Endothelial cell of umbilical vein (primary cell): Measurements from ENCODE around the gene TOB2. TPM values are rescaled to one million over a fixed set of nuclear protein-coding genes. Genes with fewer than 3 reads are reported as not detected.

Experiments
- BruUV-seq: library from RNA; stranded (reverse); fragments of 400-500 nt; replicated peaks from 2 replicates; lab custom pipeline; 2021; lab: Mats Ljungman, UMichigan
- CTCF ChIA-PET: fragments of 300-600, 350-600 bp; sonication (Branson Sonifier 250); formaldehyde crosslinking; loops from one replicate; lab custom pipeline; 2021; ENCODE audit warnings: antibody characterized with exemption, inconsistent platforms; lab: Charles Lee
- POLR2A ChIA-PET: fragments of 300-600, 350-600 bp; sonication (Branson Sonifier 250); formaldehyde crosslinking; loops from one replicate; lab custom pipeline; 2021; ENCODE audit warnings: antibody characterized with exemption, inconsistent platforms; lab: Charles Lee
- DNase-seq: peaks from one replicate; pipeline ENCODE4 v3.0.0-alpha.2; 2011; ENCODE audit warnings: low read depth, low spot score
- FAIRE-seq: peaks from 2 replicates; lab custom pipeline; 2011; peaks lifted over from hg19 to GRCh38; lab: Jason Lieb, UNC
- H2AFZ ChIP-seq: 2 replicates; pipeline ENCODE4 v1.6.0; 2012; ENCODE audit warnings: low read depth, low read length, control low read depth, inconsistent platforms
- H3K27ac ChIP-seq: 2 replicates; pipeline ENCODE4 v1.5.1; 2011; ENCODE audit warnings: low read depth, mild to moderate bottlenecking, control low read depth, low read length, moderate library complexity; ENCODE audit not compliant: insufficient read depth
- H3K27me3 ChIP-seq, 2 experiments: 2 replicates each; pipeline versions ENCODE4 v1.6.0 to v1.6.1; 2011; ENCODE audit warnings: low read length in 2 of 2, mixed read lengths in 1 of 2; ENCODE audit not compliant: control insufficient read depth in 2 of 2, insufficient read depth in 2 of 2
- H3K36me3 ChIP-seq, 2 experiments: 2 replicates in 1 of 2; 3 replicates in 1 of 2; pipeline ENCODE4 v1.5.1; 2011; ENCODE audit warnings: low read length in 2 of 2, mild to moderate bottlenecking in 1 of 2, moderate library complexity in 1 of 2; ENCODE audit not compliant: control insufficient read depth in 2 of 2, insufficient read depth in 2 of 2; ENCODE audit errors: extremely low read depth in 1 of 2
- H3K4me1 ChIP-seq: 3 replicates; pipeline ENCODE4 v1.5.1; 2011; ENCODE audit warnings: mild to moderate bottlenecking, low read length; ENCODE audit not compliant: control insufficient read depth, insufficient read depth; ENCODE audit errors: extremely low read depth
- H3K4me2 ChIP-seq: 2 replicates; pipeline ENCODE4 v1.6.1; 2011; ENCODE audit warnings: low read length, control low read depth, mixed read lengths; ENCODE audit not compliant: insufficient read depth
- H3K4me3 ChIP-seq, 3 experiments: fragments of 200-600 bp in 1 of 3; sonication (generic), shearing (Covaris generic) in 1 of 3; replicated peaks in 1 of 3; 2 replicates each; pipeline ENCODE4 v1.5.1; 2011 to 2016; ENCODE audit warnings: control low read depth in 3 of 3, low read length in 3 of 3, mild to moderate bottlenecking in 2 of 3, inconsistent platforms in 1 of 3, low read depth in 1 of 3, moderate library complexity in 1 of 3; ENCODE audit not compliant: insufficient read depth in 1 of 3
- H3K79me2 ChIP-seq: 2 replicates; pipeline ENCODE4 v1.6.0; 2012; ENCODE audit warnings: low read length, inconsistent platforms; ENCODE audit not compliant: control insufficient read depth, insufficient read depth
- H3K9ac ChIP-seq: replicated peaks from 2 replicates; pipeline ENCODE3; 2011; ENCODE audit warnings: low read length, control low read depth; ENCODE audit not compliant: insufficient read depth; ENCODE audit errors: extremely low read depth
- H3K9me1 ChIP-seq: replicated peaks from 3 replicates; pipeline ENCODE4 v1.6.0; 2011; ENCODE audit warnings: mild to moderate bottlenecking, low read length; ENCODE audit not compliant: control insufficient read depth, insufficient read depth; ENCODE audit errors: extremely low read depth
- H3K9me3 ChIP-seq: replicated peaks from 2 replicates; pipeline ENCODE4 v1.5.1; 2012; ENCODE audit warnings: low read length, inconsistent platforms; ENCODE audit not compliant: control insufficient read depth, insufficient read depth
- H4K20me1 ChIP-seq: replicated peaks from 2 replicates; pipeline ENCODE3; 2011; ENCODE audit warnings: mild to moderate bottlenecking, low read length; ENCODE audit not compliant: control insufficient read depth, insufficient read depth; ENCODE audit errors: extremely low read depth
- EZH2 ChIP-seq: IDR thresholded peaks from 2 replicates; pipeline ENCODE4 v1.6.1; 2012; ENCODE audit warnings: borderline replicate concordance, low read depth, mild to moderate bottlenecking, moderate library complexity, low read length, inconsistent platforms; ENCODE audit not compliant: severe bottlenecking
- FOS ChIP-seq: IDR thresholded peaks from 2 replicates; pipeline ENCODE4 v1.6.1; 2011; ENCODE audit warnings: mild to moderate bottlenecking, low read length, moderate library complexity, borderline replicate concordance; ENCODE audit not compliant: insufficient read depth
- GATA2 ChIP-seq: IDR thresholded peaks from 2 replicates; pipeline ENCODE4 v1.7.0; 2011; ENCODE audit warnings: low read depth, mild to moderate bottlenecking, moderate library complexity, mixed read lengths, low read length; ENCODE audit not compliant: insufficient read length, insufficient read depth
- JUN ChIP-seq: IDR thresholded peaks from 2 replicates; pipeline ENCODE4 v1.6.1; 2011; ENCODE audit warnings: borderline replicate concordance, low read depth; ENCODE audit not compliant: insufficient read length, insufficient read depth
- MYC ChIP-seq: IDR thresholded peaks from one replicate; pipeline ENCODE4 v1.6.1; 2011; ENCODE audit warnings: mild to moderate bottlenecking, low read depth, low read length
- POLR2A ChIP-seq: IDR thresholded peaks from 2 replicates; pipeline ENCODE4 v1.6.1; 2012; ENCODE audit warnings: low read depth, mild to moderate bottlenecking, control low read depth, low read length
- POLR2AphosphoS5 ChIP-seq: IDR thresholded peaks from 2 replicates; pipeline ENCODE4 v1.6.1; 2012; ENCODE audit warnings: low read depth, mild to moderate bottlenecking, control low read depth, low read length, moderate library complexity; ENCODE audit not compliant: insufficient read depth
- dilution Hi-C: fragments of 300-500 bp; cut with MboI; formaldehyde crosslinking; loops from one replicate; pipeline ENCODE4 v1.15.0; 2019; ENCODE audit warnings: low sequenced_read_pairs; ENCODE audit not compliant: extremely low pct_ligation_motif_present
- intact Hi-C: fragments of 100-400 bp; cut with micrococcal nuclease; formaldehyde crosslinking; loops from one replicate; pipeline ENCODE4 v1.10.0; 2022
- polyA plus RNA-seq, 4 experiments: library from polyadenylated mRNA; depleted of rRNA in 3 of 4; stranded (reverse) in 3 of 4; unstranded in 1 of 4; fragments of >200 nt; gene quantifications; 2 replicates each; pipeline versions ENCODE4 v1.2.1 to v1.2.3, GENCODE V29; 2011 to 2012; ENCODE audit warnings: missing spikeins in 1 of 4
- total RNA-seq: library from RNA; stranded (reverse); gene quantifications from 2 replicates; pipeline ENCODE4 v1.2.3, GENCODE V29; 2021
- TF ChIP-seq, protein P1 (sequence below): IDR thresholded peaks from 2 replicates; pipeline ENCODE4 v1.6.1; 2011; ENCODE audit not compliant: insufficient read depth, insufficient read length
- TF ChIP-seq, protein P2 (sequence below), 2 donors: IDR thresholded peaks; 1 replicate in 1 of 2; 2 replicates in 1 of 2; pipeline ENCODE4 v1.5.1; 2011; ENCODE audit warnings: low read length in 2 of 2, mild to moderate bottlenecking in 2 of 2, moderate library complexity in 2 of 2, control low read depth in 1 of 2, inconsistent platforms in 1 of 2, low read depth in 1 of 2; ENCODE audit not compliant: insufficient read depth in 1 of 2; ENCODE audit errors: extremely low read depth in 1 of 2

TOB2 gene
- total and polyA plus RNA-seq, 2 donors (not counting 3 experiments of a cell fraction or from before 2014, with no cell fraction given), result 21.7 to 44.7 TPM

- intact Hi-C loops, result no loop called here
- Histone ChIP-seq H4K20me1 (no peaks in the 10 kb centered on the region), H3K27ac (no peak overlapping the region), H3K79me2 (no peaks in the 10 kb centered on the region), H3K4me1 (no peaks in the 10 kb centered on the region), H3K4me3 (no peak overlapping the region), H3K9me3 (no peaks in the 10 kb centered on the region), H3K9ac (no peak overlapping the region), H3K36me3 (no peaks in the 10 kb centered on the region), H3K27me3 (no peaks in the 10 kb centered on the region), H3K4me2 (no peak overlapping the region), H2AFZ (no peak overlapping the region), H3K9me1 (no peaks in the 10 kb centered on the region)
- dilution Hi-C loops, result no loop called here
- DNase-seq, result no peak
- ChIA-PET CTCF (interaction anchor here (0.6 to 2.7 kb wide), 5 partner anchors 17 to 118 kb away, joined by 4 to 11 read pairs (median 5); no protein-coding TSS in a partner anchor), POLR2A (interaction anchor here (0.7 kb wide), 1 partner anchor 122 kb away, joined by 5 read pairs; no protein-coding TSS in a partner anchor)
- no peak for TF ChIP-seq FOS
- TF ChIP-seq POLR2A, result no peak
- TF ChIP-seq JUN, result no peak
- no peak for TF ChIP-seq GATA2
- TF ChIP-seq, protein P1, sequence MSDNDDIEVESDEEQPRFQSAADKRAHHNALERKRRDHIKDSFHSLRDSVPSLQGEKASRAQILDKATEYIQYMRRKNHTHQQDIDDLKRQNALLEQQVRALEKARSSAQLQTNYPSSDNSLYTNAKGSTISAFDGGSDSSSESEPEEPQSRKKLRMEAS, result no peak
- no peak for TF ChIP-seq POLR2AphosphoS5
- TF ChIP-seq, protein P2, sequence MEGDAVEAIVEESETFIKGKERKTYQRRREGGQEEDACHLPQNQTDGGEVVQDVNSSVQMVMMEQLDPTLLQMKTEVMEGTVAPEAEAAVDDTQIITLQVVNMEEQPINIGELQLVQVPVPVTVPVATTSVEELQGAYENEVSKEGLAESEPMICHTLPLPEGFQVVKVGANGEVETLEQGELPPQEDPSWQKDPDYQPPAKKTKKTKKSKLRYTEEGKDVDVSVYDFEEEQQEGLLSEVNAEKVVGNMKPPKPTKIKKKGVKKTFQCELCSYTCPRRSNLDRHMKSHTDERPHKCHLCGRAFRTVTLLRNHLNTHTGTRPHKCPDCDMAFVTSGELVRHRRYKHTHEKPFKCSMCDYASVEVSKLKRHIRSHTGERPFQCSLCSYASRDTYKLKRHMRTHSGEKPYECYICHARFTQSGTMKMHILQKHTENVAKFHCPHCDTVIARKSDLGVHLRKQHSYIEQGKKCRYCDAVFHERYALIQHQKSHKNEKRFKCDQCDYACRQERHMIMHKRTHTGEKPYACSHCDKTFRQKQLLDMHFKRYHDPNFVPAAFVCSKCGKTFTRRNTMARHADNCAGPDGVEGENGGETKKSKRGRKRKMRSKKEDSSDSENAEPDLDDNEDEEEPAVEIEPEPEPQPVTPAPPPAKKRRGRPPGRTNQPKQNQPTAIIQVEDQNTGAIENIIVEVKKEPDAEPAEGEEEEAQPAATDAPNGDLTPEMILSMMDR (IDR thresholded peaks at IDR 0.05; ENCODE audit: extremely low read depth in 1 of 2, insufficient read depth in 1 of 2, low read depth in 1 of 2, low read length in 2 of 2), result no peak
- no peak for TF ChIP-seq EZH2
- TF ChIP-seq MYC, result no peak
- BruUV-seq, result no TSS peak
- peak; percentile 38 for FAIRE-seq
These were observed 37.9 kb downstream of the TOB2 start for GRCh38 chr22:41408665-41409064.
